Measurements from ENCODE around the gene TMTC2.

- TF ChIP-seq CTCF (IDR thresholded peaks at IDR 0.05) (no peak), EZH2phosphoT487 (IDR thresholded peaks at IDR 0.05) (no peak)
These were observed 21.6 kb downstream of the TMTC2 start for GRCh38 chr12:82708061-82708879.
